GM19035 (cell line): ENCODE results near the gene DSTN.

ENCODE experiments used
- ATAC-seq: cut with Tn5 transposase; IDR thresholded peaks from one replicate; pipeline ENCODE4 v1.9.1; 2021; ENCODE audit not compliant: unreplicated experiment

The DSTN gene

GRCh38 chr20:17611540-17612286 lies 41.8 kb downstream of the DSTN start:
- ATAC-seq = no peak

- no peak for ATAC-seq
These were observed 42.6 kb downstream of the DSTN start for GRCh38 chr20:17612287-17612991.

GRCh38 chr20:17612992-17613327 lies 43.1 kb downstream of the DSTN start:
- ATAC-seq = no peak

GRCh38 chr20:17613328-17614175 lies 43.7 kb downstream of the DSTN start:
- ATAC-seq = no peak

GRCh38 chr20:17614176-17614811 lies 44.4 kb downstream of the DSTN start:
- no peak for ATAC-seq

- ATAC-seq = no peak
These were observed 45.2 kb downstream of the DSTN start for GRCh38 chr20:17614812-17615644.

GRCh38 chr20:17615645-17616479 lies 46.0 kb downstream of the DSTN start:
- ATAC-seq = no peak

- ATAC-seq = no peak
These were observed 46.8 kb downstream of the DSTN start for GRCh38 chr20:17616480-17617211.

GRCh38 chr20:17617212-17617867 lies 47.5 kb downstream of the DSTN start:
- no peak for ATAC-seq

- ATAC-seq = no peak
These were observed 48.2 kb downstream of the DSTN start for GRCh38 chr20:17617868-17618672.

GRCh38 chr20:17618673-17619013 lies 48.8 kb downstream of the DSTN start:
- ATAC-seq = no peak

- ATAC-seq = no peak
These were observed 49.6 kb downstream of the DSTN start for GRCh38 chr20:17619351-17620093.

- no peak for ATAC-seq
These were observed 50.7 kb downstream of the DSTN start for GRCh38 chr20:17620371-17621228.

GRCh38 chr20:17621229-17621968 lies 51.5 kb downstream of the DSTN start:
- no peak for ATAC-seq
